Skeletal muscle tissue (tissue), 5 donors: ENCODE data around the gene LASP1NB. TPM values are rescaled to one million over a fixed set of nuclear protein-coding genes. Genes with fewer than 3 reads are reported as not detected.

Experiments used
- H3K27ac ChIP-seq: one replicate; pipeline ENCODE4 v1.7.0; 2013; ENCODE audit warnings: mild to moderate bottlenecking, low read depth, low read length, inconsistent platforms
- H3K27me3 ChIP-seq, 3 donors: one replicate each; pipeline ENCODE4 v1.7.0; 2013; ENCODE audit warnings: low read length in 3 of 3; ENCODE audit not compliant: control insufficient read depth in 3 of 3, insufficient read depth in 3 of 3
- H3K36me3 ChIP-seq, 3 donors: one replicate each; pipeline ENCODE4 v1.7.0; 2013; ENCODE audit warnings: low read length in 3 of 3; ENCODE audit not compliant: control insufficient read depth in 3 of 3, insufficient read depth in 3 of 3
- H3K4me1 ChIP-seq, 3 donors: one replicate each; pipeline ENCODE4 v1.7.0; 2013; ENCODE audit warnings: low read length in 3 of 3, mild to moderate bottlenecking in 3 of 3; ENCODE audit not compliant: control insufficient read depth in 3 of 3, insufficient read depth in 3 of 3
- H3K4me3 ChIP-seq, 3 donors: one replicate each; pipeline ENCODE4 v1.7.0; 2013; ENCODE audit warnings: low read length in 3 of 3
- H3K9ac ChIP-seq, 3 donors: one replicate each; pipeline ENCODE4 v1.7.0; 2013; ENCODE audit warnings: low read length in 3 of 3, mild to moderate bottlenecking in 3 of 3, moderate library complexity in 2 of 3, low read depth in 1 of 3
- H3K9me3 ChIP-seq, 3 donors: one replicate each; pipeline ENCODE4 v1.7.0; 2013; ENCODE audit warnings: low read length in 3 of 3; ENCODE audit not compliant: control insufficient read depth in 3 of 3
- small RNA-seq: library from RNA; depleted of rRNA; stranded (forward); fragments of <200 nt; gene quantifications from one replicate; pipeline ENCODE3, GENCODE V24; 2014
- total RNA-seq: library from RNA; depleted of rRNA; stranded (reverse); fragments of >200 nt; gene quantifications from one replicate; pipeline ENCODE4 v1.2.3, GENCODE V29; 2014
- donor health status: Osteomylitis.

The LASP1NB gene

GRCh38 chr17:38978180-38978579 is 52.8 kb downstream of the LASP1NB start:
- Histone ChIP-seq H3K9me3 (no peaks in the 10 kb centered on the region), H3K27ac (no peak overlapping the region), H3K36me3 (no peaks in the 10 kb centered on the region), H3K4me1 (no peaks in the 10 kb centered on the region), H3K9ac (no peak overlapping the region), H3K27me3 (no peaks in the 10 kb centered on the region), H3K4me3 (no peak overlapping the region)

Small RNA genes within 50 kb of the gene (small RNA-seq; reads per million reads assigned to genes)
- not detected for gene MIR6779

Other genes starting within 250 kb of the LASP1NB start
- gene MLLT6, start 220.3 kb upstream of the LASP1NB start, total RNA-seq, result 16.2 TPM
- gene CISD3, start 195.3 kb upstream of the LASP1NB start, total RNA-seq, result 3.1 TPM
- gene PCGF2, start 177.3 kb upstream of the LASP1NB start, total RNA-seq, result 3.1 TPM
- gene PSMB3, start 172.9 kb upstream of the LASP1NB start, total RNA-seq, result 156 TPM
- 37.6 TPM for gene PIP4K2B, start 126.1 kb upstream of the LASP1NB start, total RNA-seq
- 12.0 TPM for gene CWC25, start 100.3 kb upstream of the LASP1NB start, total RNA-seq
- 2,779 TPM for gene RPL23, start 71.9 kb upstream of the LASP1NB start, total RNA-seq
- 37.1 TPM for gene LASP1, start 55.6 kb upstream of the LASP1NB start, total RNA-seq
- gene FBXO47, start 41.8 kb downstream of the LASP1NB start, total RNA-seq, result not detected
- gene PLXDC1, start 226.0 kb downstream of the LASP1NB start, total RNA-seq, result 0.52 TPM
- under 0.01 TPM for gene ARL5C, start 240.5 kb downstream of the LASP1NB start, total RNA-seq